ENCODE measurements around the gene ASAH2B.
"Not testable (repeated sequence)": the region's sequence is repeated elsewhere in the genome, so short reads cannot be mapped to it uniquely, and the experiment has no call there.

ASAH2B gene

DNA sequence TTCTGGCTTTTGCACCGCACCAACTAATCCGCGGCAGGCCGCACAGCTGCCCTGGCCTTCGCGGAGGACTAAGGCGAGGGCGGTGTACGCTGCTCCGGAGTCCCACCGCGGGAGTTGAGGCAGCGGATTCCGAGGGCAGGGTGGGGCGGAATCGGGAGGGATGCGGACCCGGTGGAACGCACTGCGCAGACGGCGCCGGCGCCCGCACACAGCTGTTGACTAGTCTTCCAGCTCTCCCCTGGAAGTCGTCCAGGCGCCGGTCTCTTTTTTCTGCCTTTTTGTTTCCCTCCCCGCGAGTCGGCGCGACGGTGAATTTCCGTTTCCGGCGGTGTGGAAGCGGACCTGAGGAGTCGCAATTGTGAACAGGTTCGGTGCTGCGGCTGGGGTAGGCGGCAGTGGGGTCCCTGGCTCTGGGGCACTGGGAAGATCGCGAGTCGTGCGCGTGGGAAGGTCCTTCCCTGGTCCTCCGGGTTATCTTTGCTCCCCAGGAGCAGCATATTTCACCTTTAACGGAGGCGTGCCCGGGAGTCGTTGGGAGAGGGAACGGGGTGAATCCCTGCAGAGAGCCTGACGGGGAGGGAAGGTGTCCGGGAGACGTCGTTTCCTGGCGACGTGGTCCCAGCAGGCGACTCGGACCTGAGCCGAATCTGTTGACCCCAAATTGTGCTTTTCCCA lies at the start of gene ASAH2B:
TSS of gene ASAH2B (plus strand) at position 319 of the 675 bp plus-strand sequence. CDS start 5,195 bp downstream, outside the sequence.
- peak; percentile 76 for DNase-seq (ENCODE audit: low spot score)

DNA sequence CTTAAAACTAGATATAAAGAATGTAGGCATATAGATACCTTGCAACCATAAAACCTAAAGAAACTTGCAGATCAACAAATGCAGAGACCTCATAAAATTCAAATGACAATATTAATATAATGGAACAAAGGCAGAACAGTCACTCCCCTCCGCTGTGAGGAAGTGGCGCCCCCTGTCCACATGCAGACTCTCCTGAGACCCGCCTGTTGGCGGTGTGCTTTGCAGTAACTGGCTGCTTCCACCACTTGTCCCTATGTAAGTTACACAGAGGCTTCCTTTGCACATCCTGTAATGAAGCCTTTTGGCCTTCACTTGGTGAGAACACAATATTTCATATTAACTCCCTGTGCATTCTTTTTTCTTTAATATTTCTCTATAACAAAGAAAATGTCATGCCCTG lies 41.9 kb upstream of the ASAH2B start:
- not testable (repeated sequence) for DNase-seq (ENCODE audit: low spot score)

DNA sequence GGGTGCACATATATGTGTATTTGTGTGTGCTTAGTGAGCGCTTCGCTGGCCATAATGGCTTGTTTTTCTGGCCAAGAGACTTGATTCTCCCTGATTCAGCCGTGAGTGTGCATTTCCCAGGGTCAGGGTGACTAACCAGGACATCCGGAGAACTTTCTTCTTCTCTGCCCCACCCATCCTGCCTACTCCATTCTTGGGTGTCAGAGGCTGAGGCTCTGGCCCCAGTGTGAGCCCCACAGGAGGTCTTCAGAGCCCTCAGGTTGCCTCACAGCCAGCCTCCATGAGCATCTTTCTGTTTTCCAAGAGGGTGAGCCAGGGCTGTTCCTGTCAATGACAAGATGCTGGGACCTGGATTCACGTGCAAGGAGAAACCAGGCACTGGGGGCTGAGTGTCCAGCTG lies 37.8 kb upstream of the ASAH2B start:
- not testable (repeated sequence) for DNase-seq (ENCODE audit: low spot score)

DNA sequence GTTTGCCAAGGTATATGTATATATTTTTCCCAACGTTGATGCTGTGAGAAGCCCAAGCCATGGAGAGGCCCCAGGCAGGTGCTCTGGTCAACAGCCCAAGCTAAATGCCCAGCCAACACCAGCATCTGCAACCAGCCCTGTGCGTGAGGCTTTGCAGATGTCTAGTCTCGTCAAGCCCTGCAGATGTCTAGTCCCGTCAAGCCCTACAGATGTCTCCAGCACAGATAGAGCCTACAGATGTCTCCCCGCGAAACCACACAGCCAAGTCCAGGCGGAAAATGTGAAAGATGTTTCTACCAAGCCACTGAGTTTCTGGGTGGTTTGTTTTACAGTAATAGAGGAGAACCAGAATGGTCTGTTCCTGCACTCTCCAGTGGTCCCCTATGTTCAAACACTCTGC lies 36.7 kb upstream of the ASAH2B start:
- not testable (repeated sequence) for DNase-seq (ENCODE audit: low spot score)

DNA sequence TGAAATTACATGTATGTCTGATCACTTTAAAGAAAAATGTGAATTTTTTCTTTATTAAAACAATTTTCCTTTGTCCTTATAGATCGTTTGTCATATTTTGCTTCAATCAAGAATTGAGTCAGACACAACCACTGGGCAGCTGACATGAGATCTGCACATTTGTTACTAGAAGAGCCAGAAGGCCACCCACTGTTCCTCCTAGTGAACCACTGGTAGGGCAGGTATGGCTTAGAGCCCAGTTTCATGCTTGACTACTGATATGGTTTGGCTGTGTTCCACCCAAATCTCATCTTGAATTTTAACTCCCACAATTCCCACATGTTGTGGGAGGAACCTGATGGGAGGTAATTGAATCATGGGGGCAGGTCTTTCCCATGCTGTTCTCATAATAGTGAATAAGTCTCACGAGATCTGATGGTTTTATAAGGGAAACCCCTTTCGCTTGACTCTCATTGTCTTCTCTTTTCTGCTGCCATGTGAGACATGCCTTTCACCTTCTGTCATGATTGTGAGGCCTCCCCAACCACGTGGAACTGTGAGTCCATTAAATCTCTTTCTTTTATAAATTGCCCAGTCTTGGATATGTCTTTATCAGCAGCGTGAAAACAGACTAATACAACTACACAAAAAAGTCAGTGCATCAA lies 35.2 kb upstream of the ASAH2B start:
- not testable (repeated sequence) for DNase-seq (ENCODE audit: low spot score)

DNA sequence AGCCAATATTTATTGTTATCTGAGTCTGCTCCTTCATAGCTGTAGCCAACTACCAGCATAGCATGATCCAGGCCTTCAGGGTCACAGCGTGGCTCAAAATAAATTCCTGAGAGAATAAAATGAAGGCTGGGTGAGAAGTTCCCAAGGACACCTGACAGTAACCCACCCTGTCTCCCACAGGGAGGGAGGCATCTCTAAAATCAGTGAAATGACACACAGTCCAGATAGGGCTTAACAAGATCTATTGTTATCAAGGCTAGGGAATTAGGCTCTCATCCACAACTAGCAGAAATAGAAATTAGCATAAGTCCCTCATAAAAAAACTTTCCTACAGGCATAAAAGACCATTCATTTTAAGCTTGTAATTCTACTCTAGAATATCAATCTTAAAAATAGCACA lies 33.7 kb upstream of the ASAH2B start:
- not testable (repeated sequence) for DNase-seq (ENCODE audit: low spot score)

DNA sequence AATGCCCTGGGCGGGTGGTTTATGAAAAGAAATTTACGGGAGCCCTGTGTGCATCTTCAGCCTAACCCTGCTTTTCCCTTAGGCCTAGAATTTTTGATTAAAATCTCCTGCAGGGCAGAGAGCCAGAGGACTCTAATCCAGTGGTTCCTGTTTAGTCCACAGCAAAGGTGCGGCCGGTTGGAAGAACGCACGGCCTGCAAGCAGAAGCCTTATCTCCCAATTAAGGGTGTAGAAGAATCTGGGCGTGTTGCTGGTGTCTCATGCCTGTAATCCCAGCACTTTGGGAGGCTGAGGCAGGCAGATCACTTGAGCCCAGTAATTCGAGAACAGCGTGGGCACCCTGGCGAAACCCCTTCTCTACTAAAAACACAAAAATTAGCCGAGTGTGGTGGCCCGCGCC lies 29.5 kb upstream of the ASAH2B start:
- DNase-seq (ENCODE audit: low spot score): not testable (repeated sequence)

DNA sequence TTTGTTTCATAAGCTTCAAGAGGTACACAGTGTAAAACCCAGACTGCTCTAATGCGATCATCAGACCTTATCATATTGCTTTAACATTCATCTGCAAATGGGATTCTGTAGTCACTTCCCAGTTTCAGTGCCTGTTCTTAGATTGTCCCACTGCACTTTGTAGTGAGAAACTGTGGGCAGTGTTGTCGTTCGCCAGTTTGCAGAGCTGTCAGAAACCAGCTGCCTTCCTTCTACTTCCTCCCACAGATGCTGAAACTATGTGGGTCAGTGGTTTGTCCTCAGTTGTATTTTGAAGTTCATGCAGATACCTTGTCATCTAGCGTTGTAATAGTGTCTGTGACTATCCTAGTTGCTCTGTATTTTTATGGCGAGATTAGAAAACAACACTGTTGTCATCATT lies 15.9 kb upstream of the ASAH2B start:
- not testable (repeated sequence) for DNase-seq (ENCODE audit: low spot score)

DNA sequence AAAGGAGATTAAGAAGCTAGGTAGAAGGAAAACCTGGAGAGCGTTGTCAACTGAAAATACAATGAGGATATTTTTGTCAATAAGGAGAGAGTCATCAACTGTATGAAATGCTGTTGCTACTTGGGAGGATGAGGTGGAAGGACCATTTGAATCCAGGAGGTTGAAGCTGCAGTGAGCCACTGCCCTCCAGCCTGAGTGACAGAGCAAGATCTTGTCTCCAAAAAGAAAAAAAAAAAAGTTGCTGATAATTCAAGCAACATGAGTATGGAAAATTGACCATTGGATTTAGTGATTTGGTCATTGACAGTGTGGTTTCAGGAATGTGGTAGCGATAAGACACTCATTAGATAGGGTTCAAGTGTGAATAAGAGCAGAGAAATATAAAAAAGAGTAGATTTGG lies 11.6 kb upstream of the ASAH2B start:
- DNase-seq (ENCODE audit: low spot score): not testable (repeated sequence)

DNA sequence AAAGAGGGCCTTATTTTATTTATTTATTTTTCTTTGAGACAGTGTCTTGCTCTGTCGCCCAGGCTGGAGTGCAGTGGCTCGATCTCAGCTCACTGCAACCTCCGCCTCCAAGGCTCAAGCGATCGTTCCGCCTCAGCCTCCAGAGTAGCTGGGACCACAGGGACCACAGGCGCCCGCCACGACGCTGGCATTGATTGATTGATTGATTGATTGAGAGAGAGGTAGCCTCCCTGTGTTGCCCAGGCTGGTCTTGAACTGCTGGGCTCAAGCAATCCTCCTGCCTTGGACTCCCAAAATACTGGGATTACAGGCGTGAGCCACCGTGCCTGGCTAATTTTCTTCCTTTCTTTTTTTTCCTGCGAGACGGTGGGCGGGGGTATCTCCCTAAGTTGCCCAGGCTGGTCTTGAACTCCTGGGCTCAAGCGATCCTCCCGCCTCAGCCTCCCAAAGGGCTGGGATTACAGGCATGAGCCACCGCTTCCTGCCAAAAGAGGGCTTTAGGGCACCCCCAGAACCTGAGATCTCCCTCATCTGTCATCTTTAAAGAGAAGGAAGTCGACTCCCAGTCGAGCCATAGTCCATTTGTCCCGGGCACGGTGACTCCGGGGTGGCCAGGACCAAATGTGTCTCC lies 634 bp upstream of the ASAH2B start:
- DNase-seq (ENCODE audit: low spot score): not testable (repeated sequence)

DNA sequence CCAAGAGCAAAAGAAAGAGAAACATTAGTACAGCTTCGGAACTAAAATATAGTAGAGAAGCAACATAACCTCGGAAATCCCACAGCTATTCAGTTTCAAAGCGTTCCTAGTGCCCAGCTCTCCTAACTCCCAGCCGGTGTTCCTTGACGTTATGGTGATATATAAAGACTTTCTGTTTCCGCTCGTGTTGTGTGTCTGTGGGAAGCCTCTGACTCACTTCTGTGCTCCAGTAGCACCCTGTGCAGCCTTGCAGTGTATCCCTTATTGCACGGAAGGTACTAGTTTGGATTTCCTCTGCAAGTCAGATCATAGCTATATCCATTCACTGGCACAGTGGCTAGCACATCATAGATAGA lies 535 bp downstream of the ASAH2B start:
- peak; percentile 42 for DNase-seq (ENCODE audit: low spot score)

DNA sequence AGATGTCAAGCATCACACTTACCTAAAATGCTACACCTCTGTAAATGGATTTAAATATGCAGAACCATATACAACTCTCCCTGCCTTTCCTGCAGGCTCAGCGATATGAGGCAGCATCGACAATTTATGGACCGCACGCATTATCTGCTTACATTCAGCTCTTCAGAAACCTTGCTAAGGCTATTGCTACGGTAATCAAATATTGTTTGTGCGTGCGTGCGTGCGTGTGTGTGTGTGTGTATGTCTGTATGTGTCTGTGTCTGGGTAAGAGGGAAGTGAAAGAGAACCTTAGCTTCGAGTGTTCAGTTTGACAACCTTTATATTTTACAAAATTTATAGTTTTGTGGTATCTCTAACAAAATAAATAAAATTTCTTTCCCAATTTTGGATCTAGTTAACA lies 3.1 kb downstream of the ASAH2B start:
- not testable (repeated sequence) for DNase-seq (ENCODE audit: low spot score)

DNA sequence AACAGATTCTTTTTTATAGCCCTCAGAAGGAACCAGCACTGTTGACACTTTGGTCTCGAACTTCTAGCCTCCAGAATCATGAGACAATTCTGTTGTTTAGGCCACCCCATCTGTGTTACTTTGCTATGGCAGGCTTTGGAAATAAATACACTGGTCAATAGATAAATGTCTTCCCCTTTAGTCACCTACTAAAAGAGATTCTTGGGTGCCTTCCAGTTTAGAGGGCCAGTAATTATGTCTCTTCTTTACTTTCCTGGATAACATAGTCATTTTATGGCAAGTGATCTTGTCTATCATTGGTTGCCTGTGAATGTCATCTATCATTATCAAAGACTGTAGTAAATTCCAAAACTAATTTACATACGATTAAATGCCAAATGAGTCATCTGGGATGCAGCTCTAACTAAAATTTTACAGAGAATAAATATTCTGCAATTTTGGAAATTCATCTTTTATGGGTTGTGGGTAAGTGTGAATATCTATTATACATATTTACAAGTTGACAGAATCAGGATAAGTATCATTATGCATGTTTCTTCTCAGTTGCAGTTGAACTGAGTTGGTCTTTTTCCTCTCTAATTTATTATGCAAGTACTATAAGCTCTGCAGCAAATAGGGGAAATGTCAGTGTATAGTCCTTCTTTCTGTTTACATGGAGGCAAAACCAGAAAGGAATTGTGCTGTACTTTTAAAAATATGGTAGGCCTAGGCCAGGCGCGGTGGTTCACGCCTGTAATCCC lies 27.2 kb downstream of the ASAH2B start:
- DNase-seq (ENCODE audit: low spot score): peak; percentile 20

DNA sequence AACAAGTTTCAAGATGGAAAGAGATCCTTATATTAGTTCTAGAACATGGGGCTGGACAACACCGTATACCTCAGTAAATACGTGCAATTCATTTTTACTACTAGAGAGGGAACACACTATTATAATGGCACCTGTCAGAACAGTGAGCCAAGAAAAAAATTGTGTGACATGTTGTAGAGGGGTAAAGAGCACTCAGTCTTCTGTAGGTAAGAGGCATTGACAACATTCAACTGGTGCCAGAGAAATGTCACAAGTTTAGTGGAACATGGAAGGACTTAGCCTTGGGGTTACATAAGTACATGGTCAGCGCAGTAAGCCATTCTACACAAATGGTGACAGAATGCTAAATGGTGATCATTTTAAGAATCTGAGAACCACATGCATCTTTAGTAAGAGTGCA lies 32.3 kb downstream of the ASAH2B start:
- DNase-seq (ENCODE audit: low spot score): not testable (repeated sequence)

DNA sequence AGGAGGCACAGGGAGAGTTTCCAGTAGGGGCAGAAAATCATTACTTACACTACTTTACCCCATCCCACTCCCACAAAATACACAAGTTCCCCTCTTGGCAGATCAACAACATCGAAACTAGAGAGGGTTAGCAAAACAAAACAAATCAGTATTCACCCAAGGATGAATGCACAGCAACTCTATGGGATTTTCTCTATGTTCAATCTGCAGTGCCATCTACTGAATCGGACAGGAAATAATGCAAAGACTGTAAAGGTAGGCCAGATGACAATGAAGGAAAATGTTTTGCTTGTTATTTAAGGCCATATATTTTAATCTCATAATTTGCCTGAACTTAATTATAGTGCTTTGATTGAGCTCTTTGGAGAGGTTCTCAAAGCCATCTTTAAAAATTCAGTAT lies 35.1 kb downstream of the ASAH2B start:
- DNase-seq (ENCODE audit: low spot score): not testable (repeated sequence)

DNA sequence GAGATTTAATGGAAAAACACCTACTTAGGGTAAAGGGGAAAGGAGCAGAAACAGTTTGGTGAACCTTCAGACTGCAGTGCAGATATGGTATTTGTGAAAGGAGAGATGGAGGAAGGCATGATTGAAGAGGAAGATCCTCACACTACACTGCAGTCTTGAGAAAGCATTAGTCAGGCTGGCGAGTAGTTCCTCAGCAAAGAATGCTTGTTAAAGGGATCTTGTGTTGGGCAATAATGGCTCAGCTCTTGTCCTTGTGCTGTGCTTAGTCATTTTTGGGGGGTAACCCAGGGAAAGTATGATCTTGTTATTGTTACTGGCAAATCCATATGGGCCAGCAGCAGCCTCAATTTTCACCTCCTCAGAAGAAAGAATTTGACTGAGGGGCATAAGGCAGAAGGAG lies 40.3 kb downstream of the ASAH2B start:
- DNase-seq (ENCODE audit: low spot score): peak; percentile 51

DNA sequence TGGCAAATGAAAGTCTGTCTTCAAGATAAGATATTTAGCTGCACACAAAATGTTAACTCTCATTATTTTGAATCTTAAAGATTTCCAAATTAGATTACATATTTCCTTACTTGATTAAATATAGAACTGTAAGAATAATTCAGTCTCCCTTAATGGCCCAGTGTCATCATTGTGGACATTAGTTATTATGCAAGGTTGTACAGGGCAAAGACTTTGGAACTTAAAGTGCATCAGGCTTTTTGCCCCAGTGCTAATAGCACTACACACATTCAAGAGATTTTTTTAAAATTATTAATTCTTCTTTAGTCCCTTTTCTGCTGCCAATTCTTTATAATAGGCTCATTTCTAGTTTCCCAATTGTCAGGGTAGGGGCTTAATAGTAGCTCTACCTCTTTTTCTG lies 42.3 kb downstream of the ASAH2B start:
- not testable (repeated sequence) for DNase-seq (ENCODE audit: low spot score)

DNA sequence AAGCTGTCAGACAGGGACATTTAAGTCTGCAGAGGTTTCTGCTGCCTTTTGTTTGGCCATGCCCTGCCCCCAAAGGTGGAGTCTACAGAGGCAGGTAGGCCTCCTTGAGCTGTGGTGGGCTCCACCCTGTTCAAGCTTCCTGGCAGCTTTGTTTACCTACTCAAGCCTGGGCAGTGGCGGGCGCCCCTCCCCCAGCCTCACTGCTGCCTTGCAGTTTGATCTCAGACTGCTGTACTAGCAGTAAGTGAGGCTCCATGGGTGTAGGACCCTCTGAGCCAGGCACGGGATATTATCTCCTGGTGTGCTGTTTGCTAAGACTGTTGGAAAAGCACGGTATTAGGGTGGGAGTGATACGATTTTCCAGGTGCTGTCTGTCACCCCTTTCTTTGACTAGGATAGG lies 48.2 kb downstream of the ASAH2B start:
- not testable (repeated sequence) for DNase-seq (ENCODE audit: low spot score)

DNA sequence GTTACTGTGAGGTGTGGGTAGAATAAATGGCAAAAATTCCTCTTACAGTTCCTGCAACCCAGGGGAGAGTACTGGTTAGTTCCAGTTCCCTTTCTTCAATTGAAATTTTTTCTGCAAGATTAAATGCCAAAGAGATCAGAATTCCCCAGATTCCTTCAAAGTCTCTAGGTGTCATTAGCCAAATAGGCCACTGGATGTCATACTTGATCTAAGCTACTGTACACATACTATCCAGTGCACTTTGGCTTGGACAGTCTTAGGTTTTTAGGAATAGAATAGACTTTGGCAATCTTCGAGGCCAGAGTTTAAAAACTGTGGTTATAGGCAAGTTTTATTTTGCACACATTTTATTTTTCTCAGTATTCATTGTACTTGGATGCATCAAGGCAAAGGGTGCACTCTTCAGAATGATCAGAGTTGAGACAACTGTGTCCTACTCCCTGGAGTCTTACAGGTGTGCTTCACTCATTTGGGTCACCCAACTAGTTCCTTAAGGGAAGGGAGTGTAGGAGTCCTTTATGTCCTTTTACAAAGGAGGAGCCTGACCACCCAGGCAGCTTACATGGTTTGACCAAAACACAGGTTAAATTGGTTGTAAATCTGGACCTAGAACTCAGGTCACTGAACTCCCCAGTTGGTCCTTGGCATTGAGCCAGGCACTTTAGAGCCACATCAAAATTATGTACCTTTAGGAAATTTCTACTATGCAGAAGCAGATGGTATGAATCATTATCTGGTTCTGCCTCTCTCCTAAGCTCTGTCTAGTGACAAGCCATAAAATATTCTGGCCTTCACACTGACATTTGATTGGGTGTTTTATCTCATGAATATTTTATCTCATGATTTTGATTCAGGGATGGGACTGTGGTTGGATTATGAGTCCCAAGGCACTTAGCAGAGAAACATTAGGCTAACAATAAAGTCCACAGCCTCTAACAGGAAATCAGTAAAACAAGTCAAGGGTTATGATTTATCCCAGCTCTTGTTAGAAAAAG lies 49.5 kb downstream of the ASAH2B start:
- DNase-seq (ENCODE audit: low spot score): peak; percentile 69

DNA sequence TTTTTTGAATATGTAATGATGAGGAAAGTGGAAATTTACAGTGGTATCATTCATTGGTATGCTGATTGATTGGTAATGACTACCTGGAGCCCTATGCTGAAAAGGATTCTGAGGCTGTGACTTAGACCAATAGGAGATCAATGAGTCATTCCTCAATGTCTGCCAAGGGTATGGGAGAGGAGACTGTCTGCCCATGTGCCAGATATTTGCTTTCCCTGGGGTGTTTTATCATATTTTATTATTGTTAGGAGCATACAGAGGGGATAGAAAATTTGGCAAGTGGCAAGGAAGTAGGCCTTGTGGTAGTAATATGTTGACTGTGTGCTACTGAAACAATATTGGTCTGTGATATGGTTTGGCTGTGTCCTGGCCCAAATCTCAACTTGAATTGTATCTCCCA lies 54.8 kb downstream of the ASAH2B start:
- no peak for DNase-seq (ENCODE audit: low spot score)

DNA sequence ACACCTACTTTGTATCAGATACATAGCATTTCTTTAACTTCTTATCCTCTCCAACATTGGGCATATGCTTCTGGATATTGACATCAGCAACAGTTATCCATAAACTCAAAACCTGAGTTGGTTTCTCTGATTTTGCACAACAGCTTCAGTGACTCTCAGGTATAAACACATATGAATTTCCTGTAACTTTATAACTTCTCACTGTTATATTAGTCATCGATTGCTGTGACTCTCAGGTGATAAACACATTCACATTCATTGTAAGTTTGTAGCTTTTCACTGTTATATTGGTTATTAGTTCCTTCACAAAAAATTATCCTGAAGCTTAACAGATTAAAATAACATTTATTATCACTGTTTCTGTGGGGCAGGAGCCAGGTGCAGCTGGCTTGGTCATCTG lies 57.0 kb downstream of the ASAH2B start:
- DNase-seq (ENCODE audit: low spot score): no peak
